ENCODE data around the gene SLC35C1. TPM values are rescaled to one million over a fixed set of nuclear protein-coding genes. Genes with fewer than 3 reads are reported as not detected.

Gene SLC35C1
- 10 to 100 TPM; 20.3 to 21.5 TPM for total RNA-seq
- 10 to 100 TPM; 18.6 to 19.9 TPM for polyA plus RNA-seq

DNA sequence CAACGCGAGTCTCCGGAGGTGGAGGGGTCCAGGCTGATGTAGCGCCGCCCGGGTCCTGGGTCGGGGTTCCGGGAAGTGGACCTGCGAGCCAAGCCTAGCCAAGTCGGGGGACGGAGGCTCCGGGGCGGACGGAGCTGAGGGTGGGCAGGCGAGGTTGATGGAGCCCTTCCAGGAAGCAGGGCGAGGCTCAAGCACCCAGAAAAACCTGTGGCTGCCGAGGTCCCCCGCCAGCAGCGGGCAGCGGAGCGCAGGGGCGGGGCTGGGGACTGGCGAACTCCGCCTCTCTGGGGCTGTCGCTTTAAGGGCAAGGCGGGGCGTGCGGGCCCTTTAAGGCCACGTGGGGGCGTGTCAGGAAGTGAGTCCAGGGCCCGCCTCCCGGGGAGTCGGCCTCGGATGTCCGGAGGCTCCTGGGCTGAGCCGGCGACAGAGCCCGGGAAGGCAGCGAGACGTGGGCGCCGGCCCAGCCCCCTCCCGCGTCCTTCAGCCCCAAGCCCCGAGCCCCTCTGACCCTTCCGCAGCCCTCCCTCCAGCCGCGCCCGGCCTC is at the start of gene SLC35C1:
TSS of gene SLC35C1 (plus strand) at position 389 of the 544 bp plus-strand sequence. CDS start 653 bp downstream, outside the sequence.
- POLR2A ChIA-PET (ENCODE audit: partially characterized antibody) = interaction anchor here (1.0 to 2.7 kb wide), 5 partner anchors 11 to 113 kb away, joined by 3 to 38 read pairs (median 14); partner anchors contain the start of genes CRY2 and PEX16

DNA sequence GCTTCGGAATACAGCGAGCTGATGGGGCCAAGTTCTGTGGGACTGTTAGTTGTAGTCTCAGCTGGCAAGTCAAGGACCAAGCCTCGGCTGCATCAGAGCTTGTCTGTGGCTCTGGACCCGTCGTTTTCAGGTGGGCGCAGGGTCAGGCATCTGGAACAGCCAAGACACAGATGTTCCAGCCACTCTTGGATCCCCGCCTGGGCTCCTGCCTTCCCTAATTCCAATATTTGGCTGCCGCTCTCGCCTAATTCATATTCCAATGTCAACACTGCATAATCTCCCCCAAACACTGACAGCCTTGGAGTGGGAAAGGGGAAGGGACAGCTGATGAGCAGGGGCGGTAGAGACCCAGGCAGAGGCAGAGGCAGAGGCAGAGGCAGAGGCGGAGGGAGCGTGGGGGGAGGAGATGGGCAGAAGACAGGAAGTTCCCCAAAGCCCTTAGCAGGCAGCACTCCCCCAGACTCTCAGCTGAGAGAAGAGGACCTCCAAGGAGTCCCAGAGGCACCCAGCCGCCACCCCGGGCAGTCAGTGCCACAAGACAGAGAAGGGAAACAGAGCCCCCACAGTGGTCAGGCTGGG is 49.6 kb upstream of the SLC35C1 start:
- Mint-ChIP-seq H3K4me1 (no peaks in the 10 kb centered on the region), H3K4me3 (no peak overlapping the region), H3K9me3 (no peaks in the 10 kb centered on the region), H3K27ac (no peak overlapping the region), H3K27me3 (peaks cover 26 to 36% of the 10 kb centered on the region in 2 donors), H3K36me3 (no peaks in the 10 kb centered on the region)
- ChIA-PET CTCF (ENCODE audit: partially characterized antibody) (interaction anchor here (1.2 to 1.5 kb wide), 2 partner anchors 16 to 17 kb away, joined by 4 to 5 read pairs; no protein-coding TSS in a partner anchor), POLR2A (ENCODE audit: partially characterized antibody) (no interaction called here)
- Histone ChIP-seq H3K9me3 (ENCODE audit: control insufficient read depth in 1 of 2, low read length in 2 of 2) (no peaks in the 10 kb centered on the region), H3K4me1 (ENCODE audit: insufficient read depth, low read length) (no peaks in the 10 kb centered on the region), H3K36me3 (ENCODE audit: insufficient read depth, low read length) (no peaks in the 10 kb centered on the region), H3K27ac (ENCODE audit: low read depth, low read length) (no peak overlapping the region), H3K27me3 (ENCODE audit: insufficient read depth, low read length) (peaks cover 3% of the 10 kb centered on the region), H3K4me3 (ENCODE audit: low read length in 2 of 2) (no peak overlapping the region)
- intact Hi-C loops (cut with micrococcal nuclease) = no loop called here
- DNase-seq = no peak

More for the DNA sequence above, at the start of gene SLC35C1:
- H3K9me3 Mint-ChIP-seq = peaks cover 0 to 2% (median 0%) of the 10 kb centered on the region in 8 donors
- H3K9me3 ChIP-seq (ENCODE audit: control insufficient read depth in 1 of 2, low read length in 2 of 2) = no peaks in the 10 kb centered on the region
- H3K4me3 ChIP-seq (ENCODE audit: low read length in 2 of 2) = peak within 1 kb of the TSS; percentile 90 to 95
- H3K27ac ChIP-seq (ENCODE audit: low read depth, low read length) = peak within 1 kb of the TSS; percentile 83
- H3K27me3 ChIP-seq (ENCODE audit: insufficient read depth, low read length) = no peaks in the 10 kb centered on the region
- peak within 1 kb of the TSS; percentile 90 to 96 (median 92) for H3K4me3 Mint-ChIP-seq
- peak; percentile 93 to 94 (median 93) for DNase-seq
- peaks cover 30 to 64% (median 38%) of the 10 kb centered on the region in 4 donors for H3K4me1 Mint-ChIP-seq
- peaks cover 13 to 28% of the 10 kb centered on the region in 2 donors for H3K36me3 Mint-ChIP-seq
- H3K27me3 Mint-ChIP-seq = no peaks in the 10 kb centered on the region
- peak within 1 kb of the TSS; percentile 83 to 94 (median 92) for H3K27ac Mint-ChIP-seq
- H3K4me1 ChIP-seq (ENCODE audit: insufficient read depth, low read length) = peaks cover 48% of the 10 kb centered on the region
- intact Hi-C loops (cut with micrococcal nuclease) = loop anchor here (1.0 kb wide), 4 partner anchors 34 to 201 kb away; partner anchors contain the start of gene CRY2
- peaks cover 5% of the 10 kb centered on the region for H3K36me3 ChIP-seq (ENCODE audit: insufficient read depth, low read length)
- CTCF ChIA-PET (ENCODE audit: partially characterized antibody) = interaction anchor here (1.1 to 3.2 kb wide), 3 partner anchors 33 to 113 kb away, joined by 3 to 20 read pairs (median 4); no protein-coding TSS in a partner anchor

DNA sequence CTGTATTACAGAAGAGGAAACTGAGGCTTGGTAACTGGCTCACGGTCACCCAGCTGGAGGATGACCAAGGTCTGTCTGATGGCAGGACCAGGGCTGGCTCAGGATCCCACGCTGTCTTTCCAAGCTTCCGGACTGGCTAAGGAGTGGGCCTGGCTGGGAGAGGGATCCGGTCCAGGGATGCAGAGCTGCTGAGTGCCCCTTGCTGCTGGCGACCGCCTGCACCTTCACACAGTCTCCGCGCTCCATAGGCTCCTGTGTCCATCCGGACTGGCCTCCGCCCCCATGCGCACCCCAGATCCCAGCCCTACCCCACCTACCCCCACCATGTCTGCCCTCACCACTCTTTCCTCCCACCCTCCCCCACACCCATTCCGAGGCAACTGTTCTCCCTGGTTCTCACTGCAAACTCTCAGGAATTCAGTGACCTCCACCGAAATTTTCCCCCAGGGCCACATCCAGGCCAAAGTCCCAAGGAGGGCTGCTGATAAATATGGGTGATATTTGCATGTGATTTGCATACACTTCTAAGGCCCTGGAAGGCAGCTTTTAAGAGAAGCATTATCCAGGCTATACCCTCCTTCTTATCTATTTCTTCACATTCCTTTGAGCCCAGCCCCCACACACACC is 48.5 kb upstream of the SLC35C1 start:
- Mint-ChIP-seq H3K4me1 (no peaks in the 10 kb centered on the region), H3K9me3 (no peaks in the 10 kb centered on the region), H3K36me3 (no peaks in the 10 kb centered on the region), H3K27ac (no peak overlapping the region), H3K4me3 (no peak overlapping the region), H3K27me3 (peaks cover 16 to 28% of the 10 kb centered on the region in 2 donors)
- Histone ChIP-seq H3K4me3 (ENCODE audit: low read length in 2 of 2) (no peak overlapping the region), H3K9me3 (ENCODE audit: control insufficient read depth in 1 of 2, low read length in 2 of 2) (no peaks in the 10 kb centered on the region), H3K4me1 (ENCODE audit: insufficient read depth, low read length) (no peaks in the 10 kb centered on the region), H3K27ac (ENCODE audit: low read depth, low read length) (no peak overlapping the region), H3K27me3 (ENCODE audit: insufficient read depth, low read length) (no peaks in the 10 kb centered on the region), H3K36me3 (ENCODE audit: insufficient read depth, low read length) (no peaks in the 10 kb centered on the region)
- no peak for DNase-seq
- intact Hi-C loops (cut with micrococcal nuclease) = no loop called here
- ChIA-PET POLR2A (ENCODE audit: partially characterized antibody) (no interaction called here), CTCF (ENCODE audit: partially characterized antibody) (interaction anchor here (1.2 kb wide), 1 partner anchor 15 kb away, joined by 5 read pairs; no protein-coding TSS in a partner anchor)

DNA sequence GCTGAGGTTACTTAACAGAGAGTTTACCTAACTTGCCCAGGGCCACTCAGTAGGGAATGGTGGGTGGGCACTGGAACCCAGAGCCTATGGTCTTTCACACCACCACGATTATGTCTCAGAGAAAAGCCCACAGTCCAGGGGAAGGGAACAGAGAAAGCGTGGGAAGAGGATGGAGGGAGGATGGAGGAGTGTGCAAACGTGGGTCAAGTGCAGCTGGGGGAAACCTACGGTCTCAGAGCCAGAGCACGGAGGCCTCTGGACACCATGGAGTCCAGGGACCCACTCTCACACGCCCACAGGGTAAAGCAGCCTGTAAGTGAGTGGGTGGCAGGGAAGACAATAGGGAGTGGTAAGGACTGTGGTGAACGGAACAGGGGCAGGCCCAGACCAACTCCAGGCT is 47.3 kb upstream of the SLC35C1 start:
- no peak overlapping the region for H3K4me3 Mint-ChIP-seq
- DNase-seq = no peak
- Histone ChIP-seq H3K36me3 (ENCODE audit: insufficient read depth, low read length) (no peaks in the 10 kb centered on the region), H3K27me3 (ENCODE audit: insufficient read depth, low read length) (no peaks in the 10 kb centered on the region), H3K9me3 (ENCODE audit: control insufficient read depth in 1 of 2, low read length in 2 of 2) (no peaks in the 10 kb centered on the region), H3K4me1 (ENCODE audit: insufficient read depth, low read length) (no peaks in the 10 kb centered on the region), H3K4me3 (ENCODE audit: low read length in 2 of 2) (no peak overlapping the region), H3K27ac (ENCODE audit: low read depth, low read length) (no peak overlapping the region)
- H3K4me1 Mint-ChIP-seq = no peaks in the 10 kb centered on the region
- peaks cover 17 to 27% of the 10 kb centered on the region in 2 donors for H3K27me3 Mint-ChIP-seq
- CTCF ChIA-PET (ENCODE audit: partially characterized antibody) = interaction anchor here (2.7 kb wide), 1 partner anchor 14 kb away, joined by 14 read pairs; no protein-coding TSS in a partner anchor
- no peaks in the 10 kb centered on the region for H3K9me3 Mint-ChIP-seq
- intact Hi-C loops (cut with micrococcal nuclease) = no loop called here
- H3K27ac Mint-ChIP-seq = no peak overlapping the region
- no peaks in the 10 kb centered on the region for H3K36me3 Mint-ChIP-seq
- POLR2A ChIA-PET (ENCODE audit: partially characterized antibody) = no interaction called here

DNA sequence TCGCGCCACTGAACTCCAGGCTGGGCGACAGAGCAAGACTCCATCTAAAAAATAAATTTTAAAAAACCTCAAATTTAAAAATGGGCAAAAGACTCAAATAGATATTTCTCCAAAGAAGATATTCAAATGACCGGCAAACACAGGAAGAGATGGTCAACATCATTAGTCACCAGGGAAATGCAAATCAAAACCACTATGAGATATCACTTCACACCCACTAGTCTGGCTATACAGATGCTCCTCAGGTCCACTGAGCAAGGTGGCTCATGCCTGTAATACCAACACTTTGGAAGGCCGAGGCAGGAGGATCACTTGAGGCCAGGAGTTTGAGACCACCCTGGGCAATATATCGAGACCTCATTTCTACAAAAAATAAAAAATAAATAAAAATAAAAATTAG is 43.3 kb upstream of the SLC35C1 start:
- Mint-ChIP-seq H3K36me3 (no peaks in the 10 kb centered on the region), H3K4me1 (no peaks in the 10 kb centered on the region), H3K4me3 (no peak overlapping the region), H3K9me3 (no peaks in the 10 kb centered on the region), H3K27ac (no peak overlapping the region), H3K27me3 (peaks cover 8 to 20% of the 10 kb centered on the region in 2 donors)
- DNase-seq = no peak
- intact Hi-C loops (cut with micrococcal nuclease) = no loop called here
- Histone ChIP-seq H3K36me3 (ENCODE audit: insufficient read depth, low read length) (no peaks in the 10 kb centered on the region), H3K4me1 (ENCODE audit: insufficient read depth, low read length) (no peaks in the 10 kb centered on the region), H3K27me3 (ENCODE audit: insufficient read depth, low read length) (no peaks in the 10 kb centered on the region), H3K9me3 (ENCODE audit: control insufficient read depth in 1 of 2, low read length in 2 of 2) (no peaks in the 10 kb centered on the region), H3K4me3 (ENCODE audit: low read length in 2 of 2) (no peak overlapping the region), H3K27ac (ENCODE audit: low read depth, low read length) (no peak overlapping the region)
- ChIA-PET CTCF (ENCODE audit: partially characterized antibody) (interaction anchor here (1.0 to 1.4 kb wide), 2 partner anchors 10 to 656 kb away, joined by 3 to 11 read pairs; no protein-coding TSS in a partner anchor), POLR2A (ENCODE audit: partially characterized antibody) (no interaction called here)

DNA sequence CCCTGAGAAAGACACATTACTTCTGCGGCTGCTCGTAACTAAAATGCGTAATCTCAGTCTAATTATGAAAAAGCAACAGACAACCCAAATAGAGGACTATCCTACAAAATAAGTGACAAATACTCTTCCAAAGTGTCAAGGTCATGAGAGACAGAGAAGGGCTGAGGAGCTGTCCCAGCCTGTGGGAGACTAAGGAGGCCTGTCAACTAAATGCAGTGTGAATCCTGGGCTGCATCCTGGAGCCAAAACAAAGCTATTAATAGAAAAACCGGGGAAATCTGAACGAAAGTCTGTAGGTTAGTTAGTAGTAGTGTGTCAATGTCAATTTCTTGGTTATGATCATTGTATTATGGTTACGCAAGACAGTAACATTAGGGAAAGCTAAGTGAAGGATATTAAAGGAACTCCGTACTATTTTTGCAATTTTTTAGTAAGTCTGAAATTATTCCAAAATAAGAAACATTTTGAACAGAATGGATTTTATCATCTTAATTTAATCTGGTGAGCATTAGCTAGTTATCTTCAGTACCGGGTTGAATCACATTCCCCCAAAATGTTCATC is 39.8 kb upstream of the SLC35C1 start:
- Histone ChIP-seq H3K36me3 (ENCODE audit: insufficient read depth, low read length) (no peaks in the 10 kb centered on the region), H3K27me3 (ENCODE audit: insufficient read depth, low read length) (no peaks in the 10 kb centered on the region), H3K4me1 (ENCODE audit: insufficient read depth, low read length) (no peaks in the 10 kb centered on the region), H3K4me3 (ENCODE audit: low read length in 2 of 2) (no peak overlapping the region), H3K9me3 (ENCODE audit: control insufficient read depth in 1 of 2, low read length in 2 of 2) (no peaks in the 10 kb centered on the region), H3K27ac (ENCODE audit: low read depth, low read length) (no peak overlapping the region)
- intact Hi-C loops (cut with micrococcal nuclease) = no loop called here
- Mint-ChIP-seq H3K27ac (no peak overlapping the region), H3K4me1 (no peaks in the 10 kb centered on the region), H3K27me3 (peaks cover 8 to 12% of the 10 kb centered on the region in 2 donors), H3K4me3 (no peak overlapping the region), H3K9me3 (no peaks in the 10 kb centered on the region), H3K36me3 (no peaks in the 10 kb centered on the region)
- CTCF ChIA-PET (ENCODE audit: partially characterized antibody) = no interaction called here
- no peak for DNase-seq
- POLR2A ChIA-PET (ENCODE audit: partially characterized antibody) = no interaction called here

DNA sequence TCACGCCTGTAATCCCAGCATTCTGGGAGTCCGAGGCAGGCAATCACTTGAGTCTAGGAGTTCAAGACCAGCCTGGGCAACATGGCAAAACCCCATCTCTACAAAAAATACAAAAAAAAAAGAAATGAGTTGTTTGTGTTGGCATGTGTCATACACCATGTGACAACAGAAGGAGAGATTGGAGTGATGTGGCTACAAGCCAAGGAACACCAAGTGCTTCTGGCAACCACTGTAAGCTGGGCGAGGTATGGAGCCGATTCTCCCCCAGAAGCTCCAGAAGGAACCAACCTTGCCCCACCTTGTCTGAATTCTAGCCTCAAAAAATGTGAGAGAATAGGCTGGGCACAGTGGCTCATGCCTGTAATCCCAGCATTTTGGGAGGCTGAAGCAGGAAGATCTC is 39.1 kb upstream of the SLC35C1 start:
- intact Hi-C loops (cut with micrococcal nuclease) = no loop called here
- H3K9me3 ChIP-seq (ENCODE audit: control insufficient read depth in 1 of 2, low read length in 2 of 2) = no peaks in the 10 kb centered on the region
- peaks cover 8 to 12% of the 10 kb centered on the region in 2 donors for H3K27me3 Mint-ChIP-seq
- no peak overlapping the region for H3K4me3 Mint-ChIP-seq
- no peak overlapping the region for H3K27ac Mint-ChIP-seq
- H3K9me3 Mint-ChIP-seq = no peaks in the 10 kb centered on the region
- H3K4me1 Mint-ChIP-seq = peaks cover 0 to 3% (median under 1%) of the 10 kb centered on the region in 4 donors
- H3K4me1 ChIP-seq (ENCODE audit: insufficient read depth, low read length) = no peaks in the 10 kb centered on the region
- DNase-seq = no peak
- POLR2A ChIA-PET (ENCODE audit: partially characterized antibody) = no interaction called here
- H3K4me3 ChIP-seq (ENCODE audit: low read length in 2 of 2) = no peak overlapping the region
- H3K27ac ChIP-seq (ENCODE audit: low read depth, low read length) = no peak overlapping the region
- H3K36me3 ChIP-seq (ENCODE audit: insufficient read depth, low read length) = no peaks in the 10 kb centered on the region
- CTCF ChIA-PET (ENCODE audit: partially characterized antibody) = no interaction called here
- H3K27me3 ChIP-seq (ENCODE audit: insufficient read depth, low read length) = no peaks in the 10 kb centered on the region
- no peaks in the 10 kb centered on the region for H3K36me3 Mint-ChIP-seq

Measured in CD4-positive, alpha-beta memory T cell (primary cell).